GM18909 (cell line): ENCODE data around the gene DCAF11.

ENCODE experiments used
- ATAC-seq: cut with Tn5 transposase; IDR thresholded peaks from one replicate; pipeline ENCODE4 v1.9.1; 2021; ENCODE audit warnings: mild to moderate bottlenecking; ENCODE audit not compliant: unreplicated experiment, poor library complexity

Gene DCAF11

DNA sequence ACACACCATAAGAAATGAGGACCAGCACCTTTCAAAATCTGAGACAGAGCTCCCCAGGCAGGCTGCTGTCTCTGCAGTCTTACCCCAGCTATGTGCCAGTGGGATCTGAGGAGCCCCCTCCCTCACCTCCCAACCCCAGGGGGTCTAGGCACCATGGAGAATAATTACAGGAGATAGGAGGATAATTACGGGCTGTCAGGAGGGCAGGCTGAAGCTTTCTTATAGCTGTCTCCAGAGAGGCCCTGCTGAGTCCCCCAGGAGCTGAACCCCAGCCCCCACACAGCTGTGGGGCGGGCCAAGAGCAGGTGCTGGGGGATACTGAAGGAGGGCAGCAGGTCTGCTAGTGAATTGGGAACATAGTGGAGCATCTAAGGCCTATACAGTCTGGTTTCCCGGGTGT is 36.4 kb upstream of the DCAF11 start:
- ATAC-seq = no peak

DNA sequence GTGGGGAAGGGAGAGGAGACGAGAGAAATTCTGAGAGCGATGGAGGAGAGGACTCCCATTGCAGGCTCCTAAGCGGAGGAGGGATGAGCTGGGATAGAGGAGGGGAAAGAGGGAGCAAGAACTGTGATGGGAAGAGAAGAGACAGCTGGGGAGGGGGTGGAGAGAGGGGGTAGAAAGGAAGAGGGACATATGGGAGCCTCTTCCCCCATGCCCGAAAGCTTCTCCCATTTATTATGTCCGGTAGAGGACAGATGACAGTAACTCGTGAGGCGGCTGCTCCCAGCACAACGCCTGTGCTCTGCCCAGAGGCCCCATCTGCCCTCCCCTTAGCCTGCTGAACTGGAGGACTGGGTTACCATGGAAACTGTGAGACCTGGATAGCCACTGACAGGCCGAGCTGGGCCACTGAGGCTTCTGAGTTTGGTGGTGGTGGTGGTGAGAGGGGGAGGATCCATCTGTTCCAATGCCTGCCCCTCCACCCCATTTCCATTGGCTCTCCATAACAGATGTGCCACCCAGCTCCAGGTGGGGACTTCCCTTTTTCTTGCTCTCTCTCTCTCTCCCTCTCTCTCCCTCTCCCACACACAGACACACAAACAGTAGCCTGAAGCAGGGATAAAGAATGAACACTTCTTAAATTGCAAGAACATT is 35.0 kb upstream of the DCAF11 start:
- ATAC-seq = no peak

DNA sequence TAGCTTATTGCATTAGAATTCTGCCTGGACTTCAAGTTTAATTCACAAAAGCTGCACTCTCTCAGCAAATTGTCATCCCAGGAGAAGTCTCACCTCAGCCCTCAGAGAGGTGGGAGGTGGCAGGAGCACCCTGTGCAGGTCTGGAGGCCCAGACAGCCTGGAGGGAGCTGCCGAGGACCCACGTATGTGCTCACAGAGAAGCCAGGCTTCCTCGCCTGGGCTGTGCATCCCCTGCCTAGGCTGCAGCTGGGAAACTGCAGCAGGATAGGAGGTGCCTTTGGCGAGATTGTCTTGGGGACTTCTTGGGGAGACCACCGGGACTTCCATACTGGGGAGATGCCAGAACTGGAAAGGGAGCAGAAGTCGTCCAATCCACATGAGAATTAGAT is 34.4 kb upstream of the DCAF11 start:
- no peak for ATAC-seq

DNA sequence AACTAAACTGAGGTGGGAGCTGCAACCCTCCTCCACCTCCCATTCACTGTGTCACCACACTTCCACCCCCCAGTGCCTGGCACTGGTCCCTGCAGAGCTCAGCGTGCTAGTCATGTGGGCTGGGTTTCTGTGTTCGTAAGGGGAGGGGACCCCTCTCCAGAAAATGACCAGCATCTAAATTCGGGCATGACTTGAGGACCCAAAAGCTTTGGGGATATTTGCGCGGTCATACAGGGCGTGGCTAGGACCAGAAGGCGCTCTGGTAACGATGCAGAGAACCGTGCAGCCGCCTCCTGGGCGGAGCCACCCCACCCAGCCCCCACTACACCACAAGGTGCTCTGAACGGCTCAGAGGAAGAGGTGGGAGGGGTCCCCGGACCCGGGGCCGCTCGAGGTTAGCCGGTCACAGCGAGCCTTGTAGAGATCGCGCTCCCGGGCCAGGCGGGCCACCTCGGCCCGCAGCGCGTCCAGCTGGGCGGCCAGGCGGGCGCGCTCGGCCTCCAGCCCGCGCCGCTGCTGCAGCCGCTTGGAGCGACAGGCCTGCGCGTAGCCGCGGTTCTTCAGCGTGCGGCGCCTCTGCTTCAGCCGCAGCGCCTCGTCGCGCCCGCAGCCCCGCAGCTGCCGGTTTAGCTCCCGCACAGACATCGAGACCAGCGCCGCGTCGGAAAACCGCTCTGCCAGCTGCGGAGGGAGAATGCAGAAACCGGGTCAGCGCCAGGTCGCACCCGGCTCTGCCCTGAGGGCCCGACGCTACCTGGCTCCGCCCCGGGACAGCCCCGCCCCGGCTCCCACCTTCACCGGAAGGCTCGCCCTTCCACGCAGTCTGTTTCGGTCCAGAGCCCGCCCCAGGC is 33.5 kb upstream of the DCAF11 start:
- peak; percentile 90 for ATAC-seq

DNA sequence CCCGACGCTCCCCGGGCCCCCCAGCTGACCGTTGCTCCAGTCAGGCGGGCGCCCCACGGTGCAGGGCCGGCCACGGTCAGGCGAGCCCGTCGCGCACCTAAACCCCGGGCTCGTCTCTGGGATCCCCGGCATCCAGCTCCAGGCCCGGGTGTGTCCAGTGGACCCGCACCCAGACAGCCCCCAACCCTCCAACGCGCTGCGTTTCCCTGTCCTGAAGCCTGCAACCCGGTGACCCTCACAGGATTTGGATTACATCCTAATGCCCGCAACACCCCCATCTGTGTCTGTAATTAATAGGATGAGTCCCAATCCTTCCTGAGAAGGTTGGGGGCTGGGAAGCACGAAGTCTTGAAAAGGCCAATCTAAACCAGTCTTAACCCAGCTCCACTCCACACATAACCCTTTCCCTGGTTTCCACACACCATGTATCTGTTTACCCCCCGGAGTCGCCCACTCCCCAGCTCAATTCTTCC is 32.8 kb upstream of the DCAF11 start:
- no peak for ATAC-seq

DNA sequence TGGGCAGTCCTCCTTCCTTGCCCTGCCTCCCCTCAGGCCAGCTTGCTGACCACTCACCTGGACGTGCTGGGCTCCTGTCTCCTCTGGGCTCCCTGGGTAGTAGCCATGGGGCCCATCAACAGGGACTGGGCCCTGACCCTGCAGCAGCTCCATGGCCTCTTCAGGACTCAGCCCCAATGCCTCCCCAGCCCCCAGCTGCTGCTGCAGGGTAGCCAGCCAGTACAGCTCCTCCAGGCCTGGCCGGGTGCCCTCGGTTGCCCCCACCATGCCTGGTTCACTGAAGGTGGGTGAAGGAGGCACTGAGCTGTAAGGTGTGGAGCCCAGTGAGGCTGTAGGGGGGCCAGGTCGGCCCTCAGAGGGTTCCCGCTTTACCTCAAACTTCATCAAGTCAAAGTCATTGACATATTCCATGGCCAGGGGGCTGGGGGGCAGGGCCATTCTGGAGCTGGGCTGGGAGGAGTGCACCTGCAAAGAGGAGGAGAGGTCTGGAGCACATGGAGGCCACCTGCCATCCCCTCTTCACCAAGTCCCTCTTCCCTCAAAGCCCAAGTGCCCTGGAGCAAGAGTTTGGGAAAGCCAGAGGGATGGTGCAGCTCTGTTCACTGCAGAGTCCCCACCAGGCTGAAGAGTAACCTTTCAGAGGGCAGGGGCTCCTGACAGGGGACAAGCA is 32.0 kb upstream of the DCAF11 start:
- no peak for ATAC-seq

DNA sequence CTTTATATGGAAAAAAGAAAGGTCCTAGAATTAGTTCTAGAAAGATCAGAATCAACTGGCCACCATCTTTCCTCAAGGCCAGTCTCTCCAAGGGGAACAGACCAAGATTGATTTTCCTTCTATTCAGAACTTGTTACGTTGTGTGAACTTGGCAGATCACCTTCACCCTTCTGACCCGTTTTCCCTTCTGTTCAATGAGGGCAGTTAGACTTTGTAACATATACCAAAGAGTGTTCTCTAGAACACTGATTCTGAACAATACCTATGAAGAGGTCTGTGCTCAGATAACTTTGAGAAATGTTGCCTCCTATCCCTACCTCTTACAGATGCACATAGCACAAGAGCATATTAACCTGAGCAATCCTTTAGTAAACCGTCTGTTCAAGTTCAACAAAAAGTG is 31.1 kb upstream of the DCAF11 start:
- ATAC-seq = no peak

DNA sequence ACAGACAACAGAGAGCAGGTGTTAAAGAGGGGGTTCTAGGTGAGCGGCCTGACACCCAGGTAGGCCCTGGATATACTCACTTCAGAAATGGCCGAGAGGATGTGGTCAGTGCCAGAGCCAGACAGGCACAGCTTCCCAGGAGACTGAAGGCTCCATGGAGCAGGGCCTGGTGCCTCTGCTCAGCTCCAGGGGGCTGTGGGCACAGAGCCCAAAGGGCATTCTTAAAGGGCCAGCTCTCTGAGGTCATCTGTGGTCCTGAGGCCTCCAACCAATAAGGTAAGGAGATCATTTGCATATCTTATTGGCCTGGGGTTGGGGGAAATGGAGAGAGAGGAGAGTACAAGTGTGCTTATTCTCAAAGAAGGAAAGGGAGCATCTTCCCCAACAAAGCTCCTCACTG is 30.1 kb upstream of the DCAF11 start:
- no peak for ATAC-seq

DNA sequence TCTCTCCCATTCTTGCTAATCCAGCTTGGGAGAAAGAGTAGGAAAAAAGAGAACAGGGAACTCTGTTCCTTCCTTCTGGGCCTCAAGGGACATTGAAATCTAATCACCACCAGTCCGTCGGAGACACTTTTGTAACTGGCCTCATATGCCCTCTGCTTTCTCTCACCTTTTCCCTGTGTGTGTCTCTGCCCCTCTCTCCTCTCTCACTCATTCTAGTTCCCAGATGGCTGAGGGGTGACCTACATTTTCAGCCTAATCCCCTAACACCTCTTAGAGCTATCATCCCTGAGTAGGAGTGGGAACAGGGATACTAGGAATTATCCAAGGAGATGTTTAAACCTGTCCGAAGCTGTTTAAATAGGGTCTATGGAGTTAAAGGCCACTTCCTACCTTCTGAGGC is 29.4 kb upstream of the DCAF11 start:
- ATAC-seq = no peak

DNA sequence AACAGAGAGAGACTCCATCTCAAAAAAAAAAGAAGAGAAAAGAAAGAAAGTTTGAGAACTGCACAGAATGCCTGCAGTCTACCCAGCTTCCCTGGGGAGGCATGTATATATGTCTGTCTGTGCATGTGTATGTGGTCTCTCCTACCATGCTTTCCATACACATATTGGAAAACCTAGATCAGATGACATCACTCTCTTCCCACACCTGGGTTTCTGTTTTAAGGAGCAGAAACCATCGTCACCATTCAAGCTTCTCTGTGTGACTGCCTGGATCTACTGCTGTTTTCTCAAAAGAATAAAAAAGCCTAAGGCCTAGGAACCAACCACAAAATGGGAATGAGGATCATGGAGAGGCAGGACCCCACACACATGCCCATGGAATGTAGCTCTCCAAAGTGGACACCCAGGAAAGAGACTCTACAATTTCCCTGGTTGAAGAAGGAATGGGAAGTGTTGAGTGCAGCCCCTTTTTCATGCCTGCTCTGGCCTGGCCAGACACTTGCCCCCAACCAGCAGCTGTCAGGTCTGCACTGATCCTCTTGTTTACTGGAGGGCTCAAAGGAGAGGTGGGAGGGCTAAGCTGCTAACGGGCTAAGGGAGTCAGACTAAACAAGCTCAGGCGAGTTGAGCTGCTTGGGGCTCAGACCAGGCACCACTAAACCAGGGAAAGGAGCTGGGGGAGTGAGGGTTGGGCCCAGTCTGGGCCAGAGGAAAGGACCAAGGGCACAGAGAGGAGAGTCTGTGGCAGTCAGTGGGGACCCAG is 28.2 kb upstream of the DCAF11 start:
- no peak for ATAC-seq

DNA sequence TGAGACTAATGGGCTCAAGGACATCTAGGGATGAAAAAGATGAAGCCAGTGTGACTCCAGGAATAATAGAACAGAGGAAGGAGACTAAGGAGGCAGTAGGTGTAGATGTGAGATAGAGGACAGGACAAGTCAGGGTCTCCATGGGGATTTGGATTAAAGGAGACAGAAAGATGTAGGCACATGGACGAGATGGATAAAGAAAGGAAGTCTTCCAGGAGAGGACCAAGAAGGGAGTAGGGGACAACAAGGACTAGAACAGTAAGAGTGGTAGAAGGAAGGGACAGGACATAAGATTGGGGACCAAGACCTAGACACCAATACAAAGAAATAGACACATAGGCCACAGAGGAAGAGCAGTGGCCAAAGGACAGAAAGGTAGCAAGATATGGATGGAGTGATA is 27.6 kb upstream of the DCAF11 start:
- ATAC-seq = no peak

DNA sequence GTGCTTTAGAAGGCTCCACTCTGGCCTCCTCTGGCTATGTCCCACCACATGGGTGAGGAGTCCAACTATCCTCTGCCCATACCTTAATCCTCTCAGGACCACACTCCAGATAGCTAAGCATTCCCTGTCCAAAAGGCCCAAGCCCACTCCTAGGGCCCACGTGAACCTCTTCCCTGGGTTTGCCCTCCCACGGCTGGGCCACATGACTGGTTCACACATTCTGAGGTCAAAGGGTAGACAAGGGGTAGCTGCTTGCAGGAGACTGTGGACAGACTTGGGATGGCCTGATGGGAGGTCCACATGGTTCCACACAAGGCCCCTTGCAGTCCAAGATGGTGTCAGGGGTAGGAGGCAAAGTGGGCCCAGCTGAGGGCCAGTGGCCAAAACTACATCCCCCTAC is 26.5 kb upstream of the DCAF11 start:
- no peak for ATAC-seq

DNA sequence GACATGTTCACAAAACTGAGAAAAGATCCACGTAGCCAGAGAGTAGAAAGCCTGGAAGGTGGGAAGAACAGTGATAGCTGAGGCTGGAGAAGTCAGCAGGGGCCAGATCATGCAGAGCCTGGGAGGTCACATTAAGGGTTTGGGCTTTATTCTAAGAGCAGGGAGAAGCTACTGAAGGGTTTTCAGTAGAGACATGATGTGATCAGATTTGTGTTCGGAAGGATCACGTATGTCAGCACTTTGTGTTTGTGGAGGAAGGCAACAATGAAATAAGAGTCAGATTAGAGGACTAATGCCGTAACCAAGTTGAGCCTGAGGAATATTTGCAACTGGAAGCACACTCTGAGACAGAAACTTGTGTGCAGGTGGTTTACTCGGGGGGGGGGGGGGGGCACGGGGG is 24.7 kb upstream of the DCAF11 start:
- no peak for ATAC-seq

DNA sequence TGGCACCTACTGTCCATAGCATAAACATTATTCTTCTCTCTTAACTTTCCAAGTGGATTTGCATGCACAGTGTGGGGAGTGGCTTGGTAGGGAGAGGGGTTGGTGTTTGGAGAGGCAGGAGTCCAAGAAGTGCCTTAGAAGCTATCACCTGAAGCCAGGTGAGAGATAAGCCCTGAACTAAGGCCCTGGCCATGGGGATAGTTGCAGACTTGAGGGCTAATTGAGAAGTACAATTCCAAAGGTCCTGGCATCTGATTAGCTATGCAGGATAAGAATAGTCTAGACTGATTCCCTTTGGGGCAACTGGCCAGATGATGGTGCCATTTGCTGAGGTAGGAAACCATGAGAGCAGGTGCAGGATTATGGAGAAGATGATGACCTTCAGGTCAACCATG is 22.5 kb upstream of the DCAF11 start:
- ATAC-seq = no peak

DNA sequence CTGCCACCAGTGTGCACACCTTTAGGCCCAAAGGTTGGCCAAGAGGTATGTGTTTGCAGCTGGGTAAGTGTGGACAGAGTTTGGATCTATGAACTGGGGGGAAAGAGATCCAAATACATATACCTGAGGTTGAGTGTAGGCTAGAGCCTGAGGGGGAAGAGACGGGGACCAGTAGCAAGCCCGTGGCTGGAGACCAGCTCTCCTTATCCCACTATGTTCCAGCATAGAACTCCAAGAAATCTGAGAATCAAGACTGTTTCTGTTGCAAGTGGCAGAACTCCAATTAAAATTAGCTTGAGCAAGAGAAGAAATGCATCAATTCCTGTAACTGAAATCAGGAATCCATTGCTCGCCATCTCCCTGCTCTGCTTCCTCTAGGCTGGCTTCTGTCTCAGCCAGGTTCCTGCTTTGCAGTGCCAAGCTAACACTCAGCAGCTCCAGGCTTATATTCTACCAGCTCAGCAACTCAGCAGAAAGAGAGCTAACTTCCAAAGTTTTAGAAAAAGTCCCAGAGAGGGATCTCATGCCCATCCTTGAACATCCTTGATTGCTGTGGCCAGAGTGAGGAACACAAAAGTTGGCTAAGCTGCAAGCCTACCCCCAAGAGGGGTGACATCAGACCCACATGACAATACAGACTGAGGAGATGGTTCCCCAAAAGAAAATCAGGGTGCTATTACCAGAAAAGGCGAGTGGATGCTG is 21.9 kb upstream of the DCAF11 start:
- no peak for ATAC-seq

DNA sequence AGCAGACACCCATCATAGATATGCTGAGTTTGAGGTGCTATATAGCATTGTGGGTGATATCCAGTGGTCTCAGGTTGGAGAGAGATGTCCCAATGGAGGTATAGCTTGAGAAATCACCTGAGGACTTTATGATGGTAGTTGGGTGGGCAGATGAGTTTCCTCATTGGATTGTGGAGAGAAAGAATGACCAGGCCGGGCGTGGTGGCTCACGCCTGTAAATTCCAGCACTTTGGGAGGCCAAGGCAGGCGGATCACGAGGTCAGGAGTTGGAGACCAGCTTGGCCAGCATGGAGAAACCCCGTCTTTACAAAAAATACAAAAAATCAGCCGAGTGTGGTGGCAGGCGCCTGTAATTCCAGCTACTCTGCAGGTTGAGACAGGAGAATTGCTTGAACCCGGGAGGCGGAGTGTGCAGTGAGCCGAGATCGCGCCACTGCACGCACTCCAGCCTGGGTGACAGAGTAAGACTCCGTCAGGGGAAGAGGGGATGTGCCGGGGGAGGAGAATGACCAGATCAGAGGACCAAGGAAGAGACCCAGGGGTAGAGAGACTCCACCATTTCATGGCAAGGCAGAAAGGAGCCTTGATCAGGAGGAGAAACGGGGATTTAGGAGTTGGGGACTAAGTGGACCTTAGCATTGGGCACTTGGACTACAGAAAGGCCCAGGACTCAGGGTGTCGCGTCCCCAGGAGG is 21.2 kb upstream of the DCAF11 start:
- ATAC-seq = no peak

DNA sequence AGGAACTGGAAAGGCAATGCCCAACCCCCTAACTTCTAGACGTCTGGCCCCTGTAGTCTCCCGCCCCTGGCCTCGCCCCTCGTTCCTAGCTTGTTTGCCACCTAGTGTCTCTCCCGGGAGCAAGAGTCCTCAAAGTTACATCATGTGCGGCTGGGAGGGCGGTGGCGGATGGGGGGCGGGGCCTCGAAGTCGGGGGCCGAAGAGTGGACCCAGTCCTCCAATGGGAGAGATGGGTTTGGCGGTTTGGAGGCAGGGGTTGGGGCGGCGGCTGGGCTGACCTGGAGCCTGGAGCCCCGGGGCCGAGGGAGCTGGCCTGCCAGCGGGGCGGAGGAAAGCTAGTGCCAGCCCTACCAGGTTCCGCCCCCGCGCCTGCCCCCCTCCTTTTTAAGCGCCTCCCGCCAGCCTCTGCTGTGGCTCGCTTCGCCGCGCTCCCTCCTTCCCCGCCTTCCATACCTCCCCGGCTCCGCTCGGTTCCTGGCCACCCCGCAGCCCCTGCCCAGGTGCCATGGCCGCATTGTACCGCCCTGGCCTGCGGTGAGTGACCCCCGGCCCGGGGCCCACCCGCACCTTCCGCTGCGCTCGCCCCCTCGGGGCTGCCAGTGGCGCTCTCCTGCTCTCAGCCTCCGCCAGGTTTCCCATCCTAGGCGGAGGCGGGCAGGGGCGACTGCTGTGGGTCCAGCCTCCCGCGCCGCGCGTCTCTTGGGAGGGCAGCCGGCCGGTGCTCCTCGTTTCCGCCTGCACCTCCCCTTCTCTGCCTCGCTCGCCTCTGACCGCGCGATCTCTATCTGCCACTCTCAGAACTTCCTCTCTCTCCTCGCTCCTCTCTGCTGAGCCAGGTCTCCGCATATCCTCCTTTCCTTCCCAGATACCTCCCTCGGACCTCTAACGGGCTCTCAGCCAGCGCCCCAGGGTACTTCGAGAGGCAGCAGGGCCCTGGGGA is 20.4 kb upstream of the DCAF11 start, which contains the start of gene PCK2:
TSS of gene PCK2 (plus strand) at position 411 of the 940 bp plus-strand sequence. CDS start at position 506, 95 bp downstream.
- peak; percentile 62 for ATAC-seq

DNA sequence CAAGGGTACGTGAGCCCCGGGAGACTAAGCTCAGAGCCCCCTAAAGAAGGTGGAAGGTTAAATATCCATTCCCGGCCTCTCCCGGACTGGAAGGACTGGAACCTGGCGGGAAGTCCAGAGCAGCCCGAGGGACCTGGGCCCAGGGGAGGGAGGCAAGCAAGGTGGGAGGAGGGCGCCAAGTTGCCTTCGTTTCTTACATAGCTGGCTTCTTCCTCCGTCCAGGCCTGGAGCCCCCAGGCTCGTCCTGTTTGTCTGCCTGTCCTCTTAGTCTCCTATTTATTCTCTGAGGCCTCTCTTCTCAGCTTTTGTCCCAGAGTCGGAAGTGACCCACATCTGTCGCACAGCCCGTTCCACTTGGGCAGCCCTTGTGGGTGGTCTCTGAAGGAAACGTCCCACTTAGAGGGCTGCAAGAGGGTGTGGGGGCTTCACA is 19.7 kb upstream of the DCAF11 start:
- no peak for ATAC-seq
